ENCODE measurements around the gene LYSET.
"Not testable (repeated sequence)": the region's sequence is repeated elsewhere in the genome, so short reads cannot be mapped to it uniquely, and the experiment has no call there.

LYSET gene

DNA sequence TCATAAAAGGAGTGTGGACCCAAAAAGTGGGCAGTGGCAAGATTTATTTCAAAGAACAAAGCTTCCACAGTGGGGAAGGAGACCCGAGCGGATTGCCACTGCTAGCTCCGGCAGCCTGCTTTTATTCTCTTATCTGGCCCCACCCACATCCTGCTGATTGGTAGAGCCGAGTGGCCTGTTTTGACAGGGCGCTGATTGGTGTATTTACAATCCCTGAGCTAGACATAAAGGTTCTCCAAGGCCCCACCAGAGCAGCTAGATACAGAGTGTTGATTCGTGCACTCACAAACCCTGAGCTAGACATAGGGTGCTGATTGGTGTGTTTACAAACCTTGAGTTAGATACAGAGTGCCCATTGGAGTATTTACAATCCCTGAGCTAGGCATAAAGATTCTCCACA is 15.5 kb upstream of the LYSET start:
- not testable (repeated sequence) for FAIRE-seq

DNA sequence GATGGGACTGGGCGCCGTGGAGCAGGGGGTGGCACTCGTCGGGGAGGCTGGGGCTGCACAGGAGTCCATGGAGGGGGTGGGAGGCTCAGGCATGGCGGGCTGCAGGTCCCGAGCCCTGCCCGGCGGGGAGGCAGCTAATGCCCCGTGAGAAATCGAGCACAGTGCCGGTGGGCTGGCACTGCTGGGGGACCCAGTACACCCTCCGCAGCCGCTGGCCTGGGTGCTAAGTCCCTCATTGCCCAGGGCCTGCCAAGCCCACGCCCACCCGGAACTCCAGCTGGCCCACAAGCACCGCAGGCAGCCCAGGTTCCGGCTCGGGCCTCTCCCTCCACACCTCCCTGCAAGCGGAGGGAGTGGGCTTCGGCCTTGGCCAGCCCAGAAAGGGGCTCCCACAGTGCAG is 15.0 kb upstream of the LYSET start:
- FAIRE-seq: not testable (repeated sequence)

DNA sequence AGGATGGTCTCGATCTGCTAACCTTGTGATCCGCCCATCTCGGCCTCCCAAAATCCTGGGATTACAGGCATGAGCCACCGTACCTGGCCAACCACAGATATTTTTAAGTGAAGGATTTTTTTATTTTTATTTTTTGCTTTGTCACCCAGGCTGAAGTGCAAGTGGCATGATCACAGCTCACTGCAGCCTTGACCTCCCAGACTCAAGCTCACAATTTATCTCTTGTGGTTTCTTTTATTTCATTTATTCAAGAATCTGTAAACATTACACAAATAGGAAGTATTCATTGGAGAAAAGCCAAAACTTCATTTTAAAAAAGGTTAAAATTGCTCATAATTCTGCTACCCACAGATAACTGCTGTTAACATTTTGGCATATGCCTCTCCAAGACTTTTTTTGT is 13.7 kb upstream of the LYSET start:
- FAIRE-seq: no peak

DNA sequence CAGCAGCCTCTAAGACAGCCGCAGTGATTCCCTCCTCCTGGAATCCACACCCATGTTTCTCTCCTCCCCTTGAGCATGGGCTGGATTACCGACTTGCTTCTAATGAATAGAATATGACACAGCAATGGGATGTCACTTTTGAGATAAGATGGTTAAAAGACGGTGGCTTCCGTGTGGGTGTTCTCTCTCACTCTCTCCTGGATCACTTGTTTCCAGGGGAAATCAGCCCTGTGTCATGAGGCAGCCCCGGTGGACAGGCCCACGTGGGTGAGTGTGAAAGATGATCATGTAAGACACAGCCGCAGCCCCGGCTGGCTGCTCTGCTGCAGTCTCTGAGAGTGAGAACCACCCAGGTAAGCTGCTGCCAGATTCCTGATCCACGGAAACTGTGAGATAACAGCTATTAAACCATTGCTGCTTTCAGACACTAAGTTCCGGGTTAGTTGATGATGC is 11.1 kb upstream of the LYSET start:
- FAIRE-seq: no peak

DNA sequence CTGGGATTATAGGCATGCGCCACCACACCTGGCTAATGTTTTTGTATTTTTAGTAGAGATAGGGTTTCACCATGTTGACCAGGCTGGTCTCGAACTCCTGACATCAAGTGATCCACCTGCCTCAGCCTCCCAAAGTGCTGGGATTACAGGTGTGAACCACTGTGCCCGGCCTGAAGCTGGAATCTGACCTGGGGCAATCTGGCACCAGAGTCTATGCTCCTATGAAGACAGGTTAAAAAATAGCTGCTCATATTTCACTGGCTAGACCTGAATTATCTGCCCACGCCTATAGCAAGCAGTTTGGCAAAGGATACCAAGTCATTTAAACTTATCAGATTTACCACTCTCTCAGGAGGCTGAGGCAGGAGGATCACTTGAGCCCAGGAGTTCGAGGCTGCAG is 10.4 kb upstream of the LYSET start:
- FAIRE-seq: not testable (repeated sequence)

DNA sequence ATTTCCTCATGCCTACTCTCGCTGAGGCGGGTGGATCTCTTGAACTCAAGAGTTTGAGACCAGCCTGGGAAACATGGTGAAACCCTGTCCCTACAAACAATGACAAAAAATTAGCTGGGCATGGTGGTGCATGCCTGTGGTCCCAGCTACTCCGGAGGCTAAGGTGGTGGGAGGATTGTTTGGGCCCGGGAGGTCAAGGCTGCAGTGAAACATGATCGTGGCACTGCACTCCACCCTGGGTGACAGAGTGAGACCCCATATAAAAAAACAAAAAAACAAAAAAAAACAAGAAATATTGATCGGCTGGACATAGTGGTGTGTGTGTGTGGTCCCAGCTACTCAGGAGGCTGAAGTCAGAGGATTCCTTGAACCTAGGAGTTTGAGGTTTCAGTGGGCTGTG is 9.6 kb upstream of the LYSET start:
- no peak for FAIRE-seq

DNA sequence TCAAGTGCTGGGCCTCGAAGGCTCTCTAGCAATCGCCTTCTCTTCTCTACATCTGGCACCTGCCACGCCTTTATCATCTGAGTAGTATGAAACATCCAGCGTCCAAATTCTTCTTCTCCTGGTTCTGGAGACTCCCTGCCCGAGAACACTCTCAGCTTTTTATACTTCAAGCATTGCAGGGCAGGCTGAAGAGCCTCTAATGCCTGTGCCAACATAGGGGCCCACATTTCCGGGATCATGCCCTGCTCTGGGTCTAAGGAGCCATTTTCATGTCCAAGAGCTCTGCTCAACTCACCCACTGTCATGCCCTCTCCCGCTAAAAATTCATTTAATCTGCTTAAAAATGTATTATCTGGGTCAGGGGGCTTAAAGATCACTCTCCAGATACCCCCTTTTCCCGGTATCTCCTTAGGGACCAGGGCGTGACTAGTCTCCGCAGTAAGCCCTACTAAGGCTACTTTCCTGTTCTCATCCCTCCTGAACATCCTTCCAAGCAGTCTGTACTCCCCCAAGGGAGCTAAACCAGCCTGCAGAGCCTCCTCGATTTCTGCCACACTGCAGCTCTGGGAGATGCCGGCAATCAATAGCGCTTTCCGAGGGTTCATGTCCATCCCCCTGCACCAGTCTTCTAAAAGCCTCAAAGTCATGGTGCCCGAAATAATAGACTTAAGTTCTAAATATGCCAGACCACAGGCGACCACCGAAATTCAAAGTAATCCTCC is 1.4 kb upstream of the LYSET start:
- FAIRE-seq: no peak

DNA sequence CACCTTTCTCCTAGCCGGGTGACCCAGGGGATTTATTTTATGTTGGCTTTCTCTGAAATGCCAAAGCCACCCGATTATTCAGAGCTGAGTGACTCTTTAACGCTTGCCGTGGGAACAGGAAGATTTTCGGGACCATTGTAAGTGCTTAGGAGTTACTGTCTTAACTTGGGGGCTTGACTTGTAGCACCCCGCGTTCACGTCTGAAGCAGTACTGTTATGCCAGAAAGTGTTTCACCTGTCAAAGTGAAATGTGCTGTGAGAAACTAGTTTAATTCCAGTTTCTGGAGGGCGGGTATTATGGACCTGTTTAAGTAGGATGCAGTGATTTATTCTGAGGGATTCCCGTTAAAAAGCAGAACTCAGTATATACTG is 218 bp downstream of the LYSET start:
- no peak for FAIRE-seq

DNA sequence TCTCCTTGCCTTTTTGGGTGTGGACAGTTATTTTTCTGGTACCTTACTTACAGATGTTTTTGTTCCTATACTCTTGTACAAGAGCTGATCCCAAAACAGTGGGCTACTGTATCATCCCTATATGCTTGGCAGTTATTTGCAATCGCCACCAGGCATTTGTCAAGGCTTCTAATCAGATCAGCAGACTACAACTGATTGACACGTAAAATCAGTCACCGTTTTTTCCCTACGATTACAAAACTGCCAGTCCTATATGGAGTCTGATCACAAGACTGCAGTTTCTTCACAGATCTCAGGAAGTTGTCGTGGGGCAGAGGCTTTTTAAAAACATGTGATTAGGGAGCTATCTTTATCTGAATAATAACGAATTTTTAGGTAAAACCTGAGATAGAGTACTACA is 1.3 kb downstream of the LYSET start:
- no peak for FAIRE-seq

DNA sequence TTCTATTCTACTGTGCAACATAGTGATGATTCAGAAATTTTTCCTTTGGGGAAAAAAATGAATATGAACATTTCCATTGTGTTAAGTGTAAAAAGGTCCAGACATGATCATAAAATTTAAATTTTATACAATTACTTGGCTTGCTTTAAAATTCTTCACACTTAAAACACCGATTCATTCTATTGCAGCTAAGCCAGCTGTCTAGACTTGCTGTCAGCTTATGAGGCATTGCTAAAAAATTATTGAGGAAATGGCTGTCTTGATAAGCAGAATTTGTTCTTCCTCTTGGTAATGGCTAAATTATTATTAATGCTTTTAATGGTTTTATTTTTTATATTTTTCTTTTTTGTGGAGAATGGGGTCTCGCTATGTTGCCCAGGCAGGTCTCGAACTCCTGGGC is 1.8 kb downstream of the LYSET start:
- no peak for FAIRE-seq

DNA sequence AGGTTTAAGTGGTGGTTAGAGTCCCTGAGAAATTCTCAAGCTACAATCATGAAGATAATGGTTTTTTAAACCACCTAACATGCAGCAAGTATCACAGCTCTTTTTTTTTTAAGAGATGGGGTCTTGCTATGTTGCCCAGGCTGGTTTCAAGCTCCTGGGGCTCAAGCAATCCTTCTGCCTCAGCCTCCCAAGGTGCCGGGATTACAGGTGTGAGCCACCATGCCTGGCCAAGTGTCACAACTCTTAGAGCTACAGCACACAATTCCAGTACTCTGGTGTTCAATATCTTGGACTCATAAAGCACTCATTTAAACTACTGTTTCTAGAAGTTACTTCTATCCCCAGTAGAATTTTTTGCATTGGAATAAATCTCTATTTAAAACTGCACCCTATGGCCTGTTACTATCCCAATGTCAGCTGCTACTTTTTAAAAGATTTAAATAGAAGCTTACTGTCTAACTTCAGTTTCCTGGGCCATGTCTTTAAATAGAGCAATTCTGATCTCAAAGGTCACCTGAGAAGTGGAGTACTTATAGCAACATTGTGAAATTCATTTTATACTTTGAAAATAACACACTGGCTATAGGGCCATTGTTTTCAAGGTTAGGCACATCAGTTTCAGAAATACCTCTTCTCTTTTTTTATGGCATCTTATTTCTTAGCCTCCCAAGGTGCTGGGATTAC is 10.3 kb downstream of the LYSET start:
- no peak for FAIRE-seq

DNA sequence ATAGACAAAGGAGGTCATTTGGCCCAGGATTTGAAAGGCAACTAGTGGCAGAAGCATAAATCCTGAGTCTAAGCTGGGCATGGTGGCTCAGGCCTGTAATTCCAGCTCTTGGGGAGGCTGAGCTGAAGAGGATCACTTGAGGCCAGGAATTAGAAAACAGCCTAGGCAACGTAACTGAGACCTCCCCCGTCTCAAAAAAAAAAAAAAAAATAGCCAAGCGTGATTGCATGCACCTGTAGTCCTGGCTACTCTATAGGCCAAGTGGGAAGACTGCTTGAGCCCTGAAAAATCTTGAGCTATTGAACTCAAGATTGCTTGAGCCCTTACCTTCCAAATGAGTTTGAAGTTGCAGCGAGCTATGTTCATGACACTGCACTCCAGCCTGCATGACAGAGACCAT is 13.9 kb downstream of the LYSET start:
- no peak for FAIRE-seq

DNA sequence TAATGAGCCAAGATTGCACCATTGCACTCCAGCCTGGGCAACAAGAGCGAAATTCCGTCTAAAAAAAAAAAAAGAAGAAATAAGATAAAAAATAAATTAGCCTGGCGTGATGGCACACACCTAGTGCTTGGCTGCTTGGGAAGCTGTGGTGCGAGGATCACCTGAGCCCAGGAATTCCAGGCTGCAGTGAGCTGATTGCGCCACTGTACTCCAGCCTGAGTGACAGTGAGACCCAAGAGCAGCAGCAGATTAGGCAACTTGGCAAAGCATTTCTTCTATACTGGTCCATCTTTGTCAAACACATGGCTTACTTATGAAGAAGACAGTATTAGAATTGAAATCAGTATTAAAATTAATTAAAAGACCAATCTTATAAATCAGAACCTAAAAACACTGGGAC is 15.4 kb downstream of the LYSET start:
- FAIRE-seq: no peak

DNA sequence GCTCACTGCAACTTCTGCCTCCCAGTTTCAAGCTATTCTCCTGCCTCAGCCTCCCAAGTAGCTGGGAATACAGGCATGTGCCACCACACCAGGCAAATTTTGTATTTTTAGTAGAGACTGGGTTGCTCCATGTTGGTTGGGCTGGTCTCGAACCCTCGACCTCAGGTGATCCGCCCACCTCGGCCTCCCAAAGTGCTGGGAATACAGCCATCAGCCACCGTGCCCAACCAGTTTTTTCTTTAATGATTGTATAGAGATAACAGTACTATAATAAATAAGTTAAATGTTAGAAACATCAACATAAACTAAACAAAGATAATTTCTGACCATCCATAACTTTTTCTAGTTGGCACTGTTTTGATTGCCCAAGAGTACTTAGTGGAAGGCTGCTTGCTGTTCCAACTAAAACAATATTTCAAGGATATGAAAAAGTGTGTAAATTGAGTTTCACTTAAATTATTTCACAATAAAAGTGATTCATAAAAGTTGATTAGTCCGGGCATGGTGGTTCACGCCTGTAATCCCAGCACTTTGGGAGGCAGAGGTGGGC is 16.1 kb downstream of the LYSET start:
- no peak for FAIRE-seq

DNA sequence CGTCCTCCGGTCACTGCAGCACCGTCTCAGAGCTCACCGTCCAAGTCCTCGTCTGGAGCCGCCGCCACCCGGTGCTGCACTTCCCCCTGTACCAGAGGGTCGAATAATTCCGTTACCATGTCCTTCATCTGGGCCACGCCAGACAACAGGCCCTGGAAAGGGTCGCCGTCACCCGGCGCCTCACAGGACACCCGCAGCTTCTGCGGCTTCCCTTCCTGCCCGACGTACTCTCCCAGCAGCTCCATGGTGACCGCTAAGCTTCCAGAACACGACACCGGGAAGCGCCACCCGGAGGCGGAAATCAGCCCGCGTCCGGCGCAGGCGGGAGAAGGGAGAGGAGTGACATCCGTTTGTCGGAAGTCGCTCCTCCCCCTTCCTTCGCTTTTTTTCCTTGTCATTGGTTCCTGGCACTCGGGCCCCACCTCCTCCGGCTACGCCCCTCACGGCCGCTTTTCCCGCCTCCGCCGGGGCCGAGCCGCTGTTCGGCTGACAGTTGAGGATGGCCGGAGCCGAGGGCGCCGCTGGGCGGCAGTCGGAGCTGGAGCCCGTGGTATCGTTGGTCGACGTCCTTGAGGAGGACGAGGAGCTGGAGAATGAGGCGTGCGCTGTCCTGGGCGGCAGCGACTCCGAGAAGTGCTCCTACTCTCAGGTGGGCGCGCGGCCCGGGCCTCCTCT is 21.8 kb downstream of the LYSET start, which contains the start of the genes GON7 and UBR7:
GON7 (minus strand) TSS at position 273 of the 675 bp plus-strand sequence; CDS start at position 245, 28 bp downstream.
UBR7 (plus strand) TSS at position 464 of the 675 bp plus-strand sequence; CDS start at position 500, 36 bp downstream.
- peak; percentile 96 for FAIRE-seq

DNA sequence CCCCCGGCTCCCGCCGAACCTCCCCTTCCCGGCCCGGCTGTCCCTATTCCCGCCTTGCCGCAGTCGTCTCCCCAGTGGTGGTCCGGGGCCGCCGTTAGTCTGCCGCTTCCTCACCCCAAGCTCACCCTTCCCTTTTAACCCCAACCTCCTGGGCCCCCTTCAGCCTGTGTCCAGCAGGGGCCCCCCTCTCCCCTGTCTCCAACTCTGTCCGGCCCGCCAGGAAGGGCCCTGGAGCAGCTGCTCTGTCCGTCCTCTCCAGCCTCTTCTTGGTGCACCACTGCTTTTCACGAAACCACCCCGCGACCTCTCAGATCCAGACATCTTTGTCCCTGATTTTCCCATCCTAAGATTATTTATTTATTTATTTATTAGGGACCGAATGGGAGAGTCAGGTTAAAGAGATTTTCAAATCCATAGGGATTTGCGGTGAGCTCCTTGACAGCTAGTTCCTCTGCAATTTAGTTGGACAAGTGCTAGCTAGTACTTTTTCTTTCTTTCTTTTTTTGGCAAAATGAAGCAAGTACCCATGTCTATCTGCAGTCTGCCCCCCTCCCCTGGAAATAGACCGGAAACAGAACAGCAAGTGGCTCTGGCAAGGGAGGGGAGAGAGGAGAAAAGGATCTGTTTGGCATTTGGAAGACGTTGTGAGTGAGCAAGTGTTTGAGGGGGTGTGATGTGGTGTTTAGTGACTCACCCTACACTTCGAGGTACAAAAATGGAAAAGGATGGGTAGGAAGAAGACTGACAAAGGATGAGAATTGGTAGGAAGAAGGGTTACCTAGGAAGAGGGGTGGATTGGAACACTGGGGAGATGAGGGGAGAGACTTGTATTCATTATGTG is 22.6 kb downstream of the LYSET start:
- no peak for FAIRE-seq

DNA sequence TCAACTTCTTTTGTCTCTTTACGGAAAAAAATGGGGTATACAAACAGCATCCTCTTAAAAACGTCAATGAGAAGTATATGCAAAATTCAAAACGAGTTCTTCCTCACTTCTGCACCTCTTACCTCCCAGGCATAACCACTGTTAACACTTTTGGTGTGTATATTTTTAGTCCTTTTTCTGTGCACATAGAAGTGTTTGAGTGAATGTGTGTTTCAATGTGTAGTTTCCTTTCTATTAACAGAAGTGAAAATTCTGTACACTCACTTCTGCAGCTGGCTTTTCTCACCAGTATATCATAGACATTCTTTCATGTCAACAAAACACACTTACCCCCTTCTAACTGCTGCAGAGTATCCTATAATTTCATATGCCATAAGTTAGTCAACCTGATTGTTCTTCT is 27.3 kb downstream of the LYSET start:
- FAIRE-seq: no peak

DNA sequence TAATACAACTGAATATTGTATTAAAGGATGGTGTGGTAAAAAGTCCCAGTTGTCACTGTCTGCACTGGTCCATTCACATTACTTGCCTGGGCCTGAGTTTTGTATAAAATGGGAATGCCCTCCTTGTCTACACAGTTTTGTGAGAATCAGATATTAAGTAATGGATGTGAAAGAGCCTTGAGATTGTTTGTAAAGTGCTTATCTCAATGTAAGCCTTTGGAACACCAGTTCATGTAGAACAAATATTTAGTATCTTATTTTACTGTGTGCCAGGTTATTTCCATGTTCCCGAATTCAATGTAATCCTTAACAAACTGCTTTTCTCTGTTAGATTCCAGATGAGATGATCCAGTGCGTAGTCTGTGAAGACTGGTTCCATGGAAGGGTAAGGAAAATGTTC is 29.5 kb downstream of the LYSET start:
- FAIRE-seq: no peak

DNA sequence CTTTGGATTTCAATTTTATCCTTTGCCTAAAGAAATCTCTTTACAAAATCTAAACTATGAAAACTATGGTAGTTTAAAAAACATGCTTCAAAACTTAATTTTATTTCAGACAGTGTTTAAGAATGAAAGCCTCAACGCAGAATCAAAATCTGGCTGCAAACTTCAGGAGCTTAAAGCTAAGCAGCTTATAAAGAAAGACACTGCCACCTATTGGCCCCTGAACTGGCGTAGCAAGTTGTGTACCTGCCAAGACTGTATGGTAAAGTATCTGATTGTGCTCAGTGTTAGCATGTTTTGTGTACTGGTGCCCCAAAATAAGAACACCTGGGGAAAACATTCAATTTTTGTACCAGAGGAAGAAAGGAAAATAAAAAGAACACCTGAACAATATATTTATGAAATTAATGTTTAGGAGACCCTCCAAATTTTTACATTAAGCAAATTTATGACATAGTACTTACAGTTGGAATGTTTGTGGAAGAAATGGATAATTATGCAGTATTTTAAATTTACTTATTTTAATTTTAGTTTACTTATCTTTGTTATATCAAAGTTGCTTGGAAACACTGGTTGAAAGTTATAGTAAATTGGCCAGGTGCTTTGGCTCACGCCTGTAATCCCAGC is 34.1 kb downstream of the LYSET start:
- FAIRE-seq: peak; percentile 90

DNA sequence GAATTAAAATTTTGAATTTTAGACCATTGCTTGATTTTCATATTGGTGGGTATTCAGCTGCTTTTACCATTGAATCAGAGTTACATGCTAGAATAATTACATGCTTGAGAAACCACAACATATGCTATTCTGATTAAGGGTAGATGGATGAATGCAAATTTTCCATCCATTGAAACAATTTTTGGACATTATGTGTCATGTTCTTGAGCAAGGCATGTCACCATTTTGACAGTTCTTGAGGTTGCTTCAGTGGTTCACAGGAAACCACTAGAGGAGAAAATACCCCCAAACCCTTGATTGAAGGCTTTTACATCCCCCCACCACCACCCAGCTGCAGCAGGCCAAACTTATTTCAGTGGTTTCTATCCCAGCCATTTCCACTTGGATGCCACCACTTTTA is 35.4 kb downstream of the LYSET start:
- no peak for FAIRE-seq

DNA sequence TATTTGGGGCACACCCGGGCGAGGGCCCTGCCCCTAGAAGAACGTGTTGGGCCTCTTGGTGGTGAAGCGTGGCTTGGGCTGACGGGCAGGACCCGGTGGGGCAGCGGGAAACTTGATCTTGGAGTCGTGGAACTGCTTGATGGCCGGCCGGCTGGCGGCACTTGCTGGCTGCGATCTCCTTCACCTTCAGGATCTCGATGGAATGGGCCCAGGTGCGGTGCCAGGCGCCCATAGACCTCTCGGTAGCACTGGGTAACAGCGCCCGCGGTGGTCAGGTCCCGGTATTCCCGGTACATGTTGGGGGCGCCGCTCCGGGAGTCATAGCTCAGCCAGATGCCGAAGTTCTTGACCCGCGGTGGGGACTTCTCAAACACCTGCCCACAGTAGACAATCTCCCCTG is 38.4 kb downstream of the LYSET start:
- no peak for FAIRE-seq

DNA sequence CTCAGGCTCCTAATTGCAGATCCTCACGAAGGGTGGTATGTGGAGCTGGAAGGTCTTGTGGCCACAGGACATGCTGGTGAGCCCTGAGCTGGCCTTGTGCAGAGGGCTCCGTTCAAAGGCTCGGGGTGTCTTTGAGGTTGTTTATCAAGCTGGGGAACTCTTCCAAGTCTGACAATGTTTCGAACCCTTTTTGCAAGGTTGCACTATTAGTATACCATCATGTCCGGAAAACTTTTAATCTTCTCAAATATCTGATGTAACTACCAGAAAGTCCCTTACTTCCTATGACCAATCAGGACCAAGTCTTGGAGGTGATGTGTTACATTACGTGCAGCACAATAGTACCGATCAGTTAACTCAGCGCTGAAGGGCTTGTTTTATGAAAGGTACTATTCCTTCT is 43.4 kb downstream of the LYSET start:
- FAIRE-seq: no peak

Measured in A204.1 (cell line).